Astrocyte (in vitro differentiated cells and primary cell): ENCODE data around the gene TMEM92. TPM values are rescaled to one million over a fixed set of nuclear protein-coding genes. Genes with fewer than 3 reads are reported as not detected.

Experiments used
- DNase-seq: peaks from one replicate; pipeline ENCODE4 v3.0.0-alpha.2; 2010; ENCODE audit warnings: low read depth
- FAIRE-seq: peaks from 2 replicates; lab custom pipeline; 2011; peaks lifted over from hg19 to GRCh38; lab: Jason Lieb, UNC
- H2AFZ ChIP-seq: 2 replicates; pipeline ENCODE4 v1.6.0; 2012; ENCODE audit warnings: low read depth, low read length, inconsistent platforms
- H3K27ac ChIP-seq: 2 replicates; pipeline ENCODE4 v1.5.1; 2011; ENCODE audit warnings: low read depth, low read length, inconsistent platforms
- H3K27me3 ChIP-seq: 2 replicates; pipeline ENCODE4 v1.6.0; 2011; ENCODE audit warnings: low read length, inconsistent platforms; ENCODE audit not compliant: insufficient read depth
- H3K36me3 ChIP-seq: 2 replicates; pipeline ENCODE4 v1.5.1; 2011; ENCODE audit warnings: low read length, inconsistent platforms; ENCODE audit not compliant: insufficient read depth
- H3K4me1 ChIP-seq: 2 replicates; pipeline ENCODE4 v1.5.1; 2011; ENCODE audit warnings: low read length, inconsistent platforms; ENCODE audit not compliant: insufficient read depth
- H3K4me2 ChIP-seq: 2 replicates; pipeline ENCODE4 v1.6.0; 2012; ENCODE audit warnings: low read length, inconsistent platforms
- H3K4me3 ChIP-seq: 2 replicates; pipeline ENCODE4 v1.5.1; 2011; ENCODE audit warnings: low read depth, mild to moderate bottlenecking, low read length, inconsistent platforms; ENCODE audit not compliant: insufficient read depth
- H3K79me2 ChIP-seq: 2 replicates; pipeline ENCODE4 v1.6.0; 2012; ENCODE audit warnings: mild to moderate bottlenecking, low read length, inconsistent platforms; ENCODE audit not compliant: insufficient read depth
- H3K9ac ChIP-seq: 2 replicates; pipeline ENCODE4 v1.6.0; 2012; ENCODE audit warnings: mild to moderate bottlenecking, low read length, inconsistent platforms
- H3K9me3 ChIP-seq: 2 replicates; pipeline ENCODE4 v1.5.1; 2012; ENCODE audit warnings: low read depth, mild to moderate bottlenecking, low read length, inconsistent platforms; ENCODE audit not compliant: insufficient read depth
- H4K20me1 ChIP-seq: 2 replicates; pipeline ENCODE4 v1.6.0; 2012; ENCODE audit warnings: low read length, inconsistent platforms; ENCODE audit not compliant: insufficient read depth
- H3K27ac Mint-ChIP-seq: one replicate; pipeline ENCODE4 v1.8.0; 2021; ENCODE audit warnings: mild to moderate bottlenecking, mixed read lengths; ENCODE audit not compliant: unreplicated experiment
- H3K27me3 Mint-ChIP-seq: one replicate; pipeline ENCODE4 v1.8.0; 2021; ENCODE audit warnings: low read depth, mixed read lengths; ENCODE audit not compliant: unreplicated experiment
- H3K36me3 Mint-ChIP-seq: one replicate; pipeline ENCODE4 v1.8.0; 2021; ENCODE audit warnings: low read depth, mixed read lengths; ENCODE audit not compliant: unreplicated experiment
- H3K4me1 Mint-ChIP-seq: one replicate; pipeline ENCODE4 v1.8.0; 2021; ENCODE audit warnings: low read depth, mixed read lengths; ENCODE audit not compliant: unreplicated experiment
- H3K4me3 Mint-ChIP-seq: one replicate; pipeline ENCODE4 v1.8.0; 2021; ENCODE audit warnings: mild to moderate bottlenecking, moderate library complexity, mixed read lengths; ENCODE audit not compliant: unreplicated experiment
- H3K9me3 Mint-ChIP-seq: one replicate; pipeline ENCODE4 v1.8.0; 2021; ENCODE audit warnings: mild to moderate bottlenecking, mixed read lengths; ENCODE audit not compliant: unreplicated experiment
- EZH2 ChIP-seq: IDR thresholded peaks from 2 replicates; pipeline ENCODE4 v1.6.1; 2012; ENCODE audit warnings: mild to moderate bottlenecking, low read length, inconsistent platforms; ENCODE audit not compliant: insufficient read depth
- total RNA-seq: library from RNA; stranded (reverse); gene quantifications from 2 replicates; pipeline ENCODE4 v1.2.1, GENCODE V29; 2021
- TF ChIP-seq, protein P1 (sequence below): IDR thresholded peaks from 2 replicates; pipeline ENCODE4 v1.5.1; 2011; ENCODE audit warnings: low read depth, mild to moderate bottlenecking, inconsistent platforms, low read length, moderate library complexity; ENCODE audit not compliant: insufficient read depth

The TMEM92 gene
- total RNA-seq, 1 donor from 2014 or later: 18.3 TPM

DNA sequence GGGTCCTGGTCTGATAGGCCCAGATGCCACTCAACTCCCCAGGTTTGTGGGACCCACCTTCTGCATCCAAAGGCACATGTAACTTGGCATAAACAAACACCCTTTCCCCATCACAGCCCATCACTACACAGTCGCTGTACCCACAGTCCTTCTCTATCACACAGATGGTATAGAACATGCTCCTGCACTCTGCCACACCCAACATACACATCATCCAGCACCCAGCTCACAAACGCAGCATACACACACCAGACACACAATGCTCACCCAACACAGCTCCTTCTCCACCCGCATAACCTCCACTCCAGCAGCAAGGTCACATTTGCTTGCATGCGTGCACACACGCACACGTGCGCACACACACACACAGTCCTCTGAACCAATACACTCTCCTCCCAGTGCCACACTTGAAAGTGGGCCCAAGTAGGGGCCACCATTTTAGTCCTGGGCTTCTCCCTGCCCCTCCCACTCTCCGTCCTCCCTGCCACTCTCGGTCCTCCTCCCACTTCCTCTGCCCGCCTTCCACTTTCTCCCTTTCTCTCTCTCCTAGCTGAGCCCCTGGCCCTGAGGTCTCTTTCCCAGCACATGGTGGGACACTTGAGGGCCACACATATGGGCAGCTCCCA, 8.5 kb upstream of the TMEM92 start:
- Histone ChIP-seq H3K27me3 (no peaks in the 10 kb centered on the region), H3K4me2 (peak overlapping the region; percentile 79), H2AFZ (no peak overlapping the region), H3K4me3 (peak overlapping the region; percentile 14), H3K79me2 (peaks cover 42% of the 10 kb centered on the region), H3K36me3 (no peaks in the 10 kb centered on the region), H3K27ac (peak overlapping the region; percentile 69), H3K9me3 (no peaks in the 10 kb centered on the region), H3K9ac (peak overlapping the region; percentile 60), H3K4me1 (peaks cover 73% of the 10 kb centered on the region), H4K20me1 (no peaks in the 10 kb centered on the region)
- Mint-ChIP-seq H3K27me3 (no peaks in the 10 kb centered on the region), H3K9me3 (no peaks in the 10 kb centered on the region), H3K4me1 (peaks cover 73% of the 10 kb centered on the region), H3K27ac (peak overlapping the region; percentile 27), H3K36me3 (peaks cover 14% of the 10 kb centered on the region), H3K4me3 (peak overlapping the region; percentile 34)
- DNase-seq (no peak), FAIRE-seq (no peak)
- no peak for TF ChIP-seq EZH2
- TF ChIP-seq, protein P1, sequence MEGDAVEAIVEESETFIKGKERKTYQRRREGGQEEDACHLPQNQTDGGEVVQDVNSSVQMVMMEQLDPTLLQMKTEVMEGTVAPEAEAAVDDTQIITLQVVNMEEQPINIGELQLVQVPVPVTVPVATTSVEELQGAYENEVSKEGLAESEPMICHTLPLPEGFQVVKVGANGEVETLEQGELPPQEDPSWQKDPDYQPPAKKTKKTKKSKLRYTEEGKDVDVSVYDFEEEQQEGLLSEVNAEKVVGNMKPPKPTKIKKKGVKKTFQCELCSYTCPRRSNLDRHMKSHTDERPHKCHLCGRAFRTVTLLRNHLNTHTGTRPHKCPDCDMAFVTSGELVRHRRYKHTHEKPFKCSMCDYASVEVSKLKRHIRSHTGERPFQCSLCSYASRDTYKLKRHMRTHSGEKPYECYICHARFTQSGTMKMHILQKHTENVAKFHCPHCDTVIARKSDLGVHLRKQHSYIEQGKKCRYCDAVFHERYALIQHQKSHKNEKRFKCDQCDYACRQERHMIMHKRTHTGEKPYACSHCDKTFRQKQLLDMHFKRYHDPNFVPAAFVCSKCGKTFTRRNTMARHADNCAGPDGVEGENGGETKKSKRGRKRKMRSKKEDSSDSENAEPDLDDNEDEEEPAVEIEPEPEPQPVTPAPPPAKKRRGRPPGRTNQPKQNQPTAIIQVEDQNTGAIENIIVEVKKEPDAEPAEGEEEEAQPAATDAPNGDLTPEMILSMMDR: no peak

GRCh38 chr17:50266384-50267073, 7.7 kb upstream of the TMEM92 start:
- Mint-ChIP-seq H3K27me3 (no peaks in the 10 kb centered on the region), H3K4me3 (peak overlapping the region; percentile 34), H3K4me1 (peaks cover 79% of the 10 kb centered on the region), H3K9me3 (no peaks in the 10 kb centered on the region), H3K27ac (peak overlapping the region; percentile 75), H3K36me3 (peaks cover 8% of the 10 kb centered on the region)
- Histone ChIP-seq H3K4me3 (peak overlapping the region; percentile 14), H3K9me3 (no peaks in the 10 kb centered on the region), H3K79me2 (peaks cover 47% of the 10 kb centered on the region), H3K27ac (peak overlapping the region; percentile 69), H3K27me3 (no peaks in the 10 kb centered on the region), H3K9ac (peak overlapping the region; percentile 60), H3K36me3 (no peaks in the 10 kb centered on the region), H4K20me1 (no peaks in the 10 kb centered on the region), H3K4me2 (peak overlapping the region; percentile 79), H3K4me1 (peaks cover 79% of the 10 kb centered on the region), H2AFZ (no peak overlapping the region)
- DNase-seq: peak; percentile 86
- TF ChIP-seq, protein P1: no peak
- no peak for TF ChIP-seq EZH2
- FAIRE-seq: peak; percentile 97
